Fibroblast of mammary gland (primary cell): ENCODE data around the gene C3orf22.
A peak's percentile ranks its signal among the peaks of the same experiment; 100 is the strongest.

ENCODE experiments used
- DNase-seq: peaks from one replicate; pipeline ENCODE4 v3.0.0-alpha.2; 2010; ENCODE audit warnings: low read depth
- H3K4me3 ChIP-seq: 2 replicates; pipeline ENCODE4 v1.5.1; 2011; ENCODE audit warnings: low read depth, mild to moderate bottlenecking, low read length, moderate library complexity; ENCODE audit not compliant: control insufficient read depth
- TF ChIP-seq, protein P1 (sequence below): conservative IDR thresholded peaks from 2 replicates; pipeline ENCODE4 v1.5.1; 2011; ENCODE audit warnings: low read depth, low read length, inconsistent platforms; ENCODE audit not compliant: control insufficient read depth, insufficient read depth

C3orf22 gene

GRCh38 chr3:126528800-126529541 lies 29.8 kb downstream of the C3orf22 start:
- TF ChIP-seq, protein P1, sequence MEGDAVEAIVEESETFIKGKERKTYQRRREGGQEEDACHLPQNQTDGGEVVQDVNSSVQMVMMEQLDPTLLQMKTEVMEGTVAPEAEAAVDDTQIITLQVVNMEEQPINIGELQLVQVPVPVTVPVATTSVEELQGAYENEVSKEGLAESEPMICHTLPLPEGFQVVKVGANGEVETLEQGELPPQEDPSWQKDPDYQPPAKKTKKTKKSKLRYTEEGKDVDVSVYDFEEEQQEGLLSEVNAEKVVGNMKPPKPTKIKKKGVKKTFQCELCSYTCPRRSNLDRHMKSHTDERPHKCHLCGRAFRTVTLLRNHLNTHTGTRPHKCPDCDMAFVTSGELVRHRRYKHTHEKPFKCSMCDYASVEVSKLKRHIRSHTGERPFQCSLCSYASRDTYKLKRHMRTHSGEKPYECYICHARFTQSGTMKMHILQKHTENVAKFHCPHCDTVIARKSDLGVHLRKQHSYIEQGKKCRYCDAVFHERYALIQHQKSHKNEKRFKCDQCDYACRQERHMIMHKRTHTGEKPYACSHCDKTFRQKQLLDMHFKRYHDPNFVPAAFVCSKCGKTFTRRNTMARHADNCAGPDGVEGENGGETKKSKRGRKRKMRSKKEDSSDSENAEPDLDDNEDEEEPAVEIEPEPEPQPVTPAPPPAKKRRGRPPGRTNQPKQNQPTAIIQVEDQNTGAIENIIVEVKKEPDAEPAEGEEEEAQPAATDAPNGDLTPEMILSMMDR = no peak
- DNase-seq = peak; percentile 10
- H3K4me3 ChIP-seq = no peak overlapping the region

DNA sequence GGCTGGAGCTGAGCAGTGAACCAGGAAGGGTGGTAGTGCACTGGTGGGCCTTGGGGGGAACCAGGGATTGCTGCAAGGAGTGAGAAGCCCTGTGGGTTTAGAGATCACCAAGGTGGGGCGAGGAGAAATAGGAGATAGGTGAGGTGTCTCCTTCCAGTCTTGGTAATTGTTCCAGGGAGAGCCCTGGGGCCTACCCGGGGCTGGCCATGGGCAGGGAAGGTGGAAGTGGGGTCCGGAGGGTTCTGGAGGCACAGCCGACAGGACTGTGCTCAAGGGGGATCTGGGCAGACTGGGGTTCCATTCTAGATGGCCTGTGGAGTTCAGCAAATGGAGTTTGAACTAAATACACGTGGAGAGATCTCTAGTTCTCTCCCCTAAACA lies 30.3 kb downstream of the C3orf22 start:
- H3K4me3 ChIP-seq = no peak overlapping the region
- DNase-seq = no peak
- TF ChIP-seq, protein P1 = no peak

- no peak for DNase-seq
- H3K4me3 ChIP-seq = no peak overlapping the region
- TF ChIP-seq, protein P1 = no peak
Observed at GRCh38 chr3:126527455-126528211, 31.1 kb downstream of the C3orf22 start.

- TF ChIP-seq, protein P1 = no peak
- H3K4me3 ChIP-seq = no peak overlapping the region
- DNase-seq = no peak
Observed at GRCh38 chr3:126527006-126527405, 31.7 kb downstream of the C3orf22 start.

- TF ChIP-seq, protein P1 = no peak
- DNase-seq = no peak
- H3K4me3 ChIP-seq = no peak overlapping the region
Observed at GRCh38 chr3:126526668-126527005, 32.1 kb downstream of the C3orf22 start.

DNA sequence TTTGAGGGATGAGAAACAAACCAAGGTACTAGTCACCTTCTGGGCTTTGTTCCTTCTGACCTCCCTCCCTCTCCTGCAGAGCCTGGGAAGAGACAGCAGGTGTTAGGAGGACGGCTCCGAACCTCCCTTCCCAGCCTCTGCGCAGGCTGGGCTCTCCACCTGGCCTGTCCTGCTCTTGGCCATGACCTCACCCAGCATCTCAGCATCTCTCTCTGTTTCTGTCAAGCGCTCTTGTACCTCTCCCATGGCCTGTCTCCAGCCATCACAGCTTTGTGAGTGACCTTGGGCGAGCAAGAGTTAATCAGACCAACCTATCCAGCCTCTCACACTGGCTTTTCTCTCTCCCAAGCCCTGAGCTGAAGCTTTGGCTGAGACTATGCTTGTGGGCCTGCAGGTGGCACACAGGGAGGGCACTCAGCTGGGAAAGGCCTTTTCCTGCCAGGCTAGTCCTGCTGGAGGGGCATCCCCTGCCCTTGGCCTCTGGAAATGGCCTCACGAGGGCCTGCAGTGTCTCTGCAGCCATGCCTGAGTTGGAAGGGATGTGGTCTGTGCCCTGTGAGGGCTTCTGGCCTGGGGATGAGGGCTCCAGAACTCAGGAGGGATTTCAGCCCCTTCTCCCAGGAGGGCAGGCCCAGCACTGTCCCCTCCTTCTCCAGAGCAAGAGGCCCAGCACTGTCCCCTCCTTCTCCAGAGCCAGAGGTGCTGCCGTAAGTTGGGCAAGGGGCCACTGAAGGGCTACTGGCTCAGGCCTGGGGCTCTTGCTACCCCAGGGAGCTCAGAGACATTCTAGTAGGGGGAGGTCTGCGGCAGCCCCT lies 32.7 kb downstream of the C3orf22 start:
- DNase-seq = no peak
- TF ChIP-seq, protein P1 = no peak
- H3K4me3 ChIP-seq = no peak overlapping the region
